Choroid plexus epithelial cell (primary cell): ENCODE data around the gene CHST11.
"Not testable (repeated sequence)": the region's sequence is repeated elsewhere in the genome, so short reads cannot be mapped to it uniquely, and the experiment has no call there.

Experiments
- DNase-seq: peaks from one replicate; pipeline ENCODE4 v3.0.0-alpha.2; 2010; ENCODE audit warnings: low read depth
- H3K4me3 ChIP-seq: 2 replicates; pipeline ENCODE4 v1.5.1; 2011; ENCODE audit warnings: low read depth, mild to moderate bottlenecking, control low read depth, low read length, moderate library complexity
- CTCF ChIP-seq: conservative IDR thresholded peaks from 2 replicates; pipeline ENCODE4 v1.5.1; 2011; ENCODE audit warnings: low read depth, mild to moderate bottlenecking, control low read depth, inconsistent platforms, low read length, moderate library complexity

The CHST11 gene

GRCh38 chr12:104570174-104570907 lies 113.6 kb downstream of the CHST11 start:
- no peak for DNase-seq
- no peak overlapping the region for H3K4me3 ChIP-seq
- no peak for TF ChIP-seq CTCF

- TF ChIP-seq CTCF = no peak
Observed at GRCh38 chr12:104571328-104571727, 114.6 kb downstream of the CHST11 start.

DNA sequence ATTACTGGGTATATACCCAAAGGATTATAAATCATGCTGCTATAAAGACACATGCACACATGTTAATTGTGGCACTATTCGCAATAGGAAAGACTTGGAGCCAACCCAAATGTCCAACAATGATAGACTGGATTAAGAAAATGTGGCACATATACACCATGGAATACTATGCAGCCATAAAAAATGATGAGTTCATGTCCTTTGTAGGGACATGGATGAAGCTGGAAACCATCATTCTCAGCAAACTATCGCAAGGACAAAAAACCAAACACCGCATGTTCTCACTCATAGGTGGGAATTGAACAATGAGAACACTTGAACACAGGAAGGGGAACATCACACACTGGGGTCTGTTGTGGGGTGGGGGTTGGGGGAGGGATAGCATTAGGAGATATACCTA lies 117.6 kb downstream of the CHST11 start:
- H3K4me3 ChIP-seq, DNase-seq: not testable (repeated sequence)

More at GRCh38 chr12:104571328-104571727, 114.6 kb downstream of the CHST11 start:
- no peak for DNase-seq
- H3K4me3 ChIP-seq = no peak overlapping the region

DNA sequence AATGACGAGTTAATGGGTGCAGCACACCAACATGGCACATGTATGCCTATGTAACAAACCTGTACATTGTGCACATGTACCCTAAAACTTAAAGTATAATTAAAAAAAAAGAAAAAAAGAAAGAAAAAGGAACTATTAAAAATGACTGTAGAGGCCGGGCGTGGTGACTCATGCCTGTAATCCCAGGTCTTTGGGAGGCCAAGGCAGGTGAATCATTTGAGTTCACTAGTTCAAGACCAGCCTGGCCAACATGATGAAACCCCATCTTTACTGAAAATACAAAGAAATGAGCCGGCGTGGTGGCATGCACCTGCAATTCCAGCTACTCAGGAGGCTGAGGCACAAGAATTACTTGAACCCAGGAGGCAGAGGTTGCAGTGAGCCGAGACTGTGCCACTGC lies 118.0 kb downstream of the CHST11 start:
- not testable (repeated sequence) for DNase-seq

DNA sequence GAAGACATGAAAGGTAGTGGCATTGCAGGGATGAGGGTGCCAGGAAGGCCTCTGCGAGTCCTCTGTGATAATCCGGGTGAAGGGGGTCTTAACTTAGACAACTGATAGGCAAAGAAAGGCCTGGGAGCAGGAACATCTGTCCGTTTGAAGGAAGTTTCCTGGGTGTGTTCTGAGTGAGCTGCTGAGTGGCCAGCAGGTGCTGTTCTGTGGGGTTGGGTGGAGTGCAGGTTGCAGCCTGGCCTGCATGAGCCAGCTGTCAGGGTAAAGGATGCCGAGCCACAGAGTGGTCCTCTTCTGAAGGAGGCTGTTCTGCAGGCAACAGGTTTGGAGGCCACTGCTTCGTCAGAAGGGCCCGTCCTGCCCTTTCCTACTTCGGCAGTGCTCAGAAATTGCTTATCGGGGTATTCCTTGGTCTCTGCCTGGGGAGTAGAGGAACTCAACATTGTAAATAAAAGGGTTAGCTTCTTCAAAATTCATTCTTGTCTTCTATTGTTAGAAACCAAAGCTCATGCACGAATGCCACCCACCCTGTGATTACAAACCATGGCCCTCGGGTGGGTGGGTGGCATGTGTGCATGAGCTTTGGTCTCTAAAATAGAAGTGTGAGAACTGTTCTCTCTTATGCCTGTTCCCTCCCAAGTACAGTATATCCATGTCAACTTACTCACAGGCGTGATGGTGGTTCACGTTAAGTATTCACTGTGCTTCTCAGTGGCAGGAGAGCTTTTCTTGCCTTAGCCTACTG lies 118.9 kb downstream of the CHST11 start:
- H3K4me3 ChIP-seq = no peak overlapping the region
- DNase-seq = no peak
- no peak for TF ChIP-seq CTCF

More for the DNA sequence above, 118.0 kb downstream of the CHST11 start:
- H3K4me3 ChIP-seq = not testable (repeated sequence)

DNA sequence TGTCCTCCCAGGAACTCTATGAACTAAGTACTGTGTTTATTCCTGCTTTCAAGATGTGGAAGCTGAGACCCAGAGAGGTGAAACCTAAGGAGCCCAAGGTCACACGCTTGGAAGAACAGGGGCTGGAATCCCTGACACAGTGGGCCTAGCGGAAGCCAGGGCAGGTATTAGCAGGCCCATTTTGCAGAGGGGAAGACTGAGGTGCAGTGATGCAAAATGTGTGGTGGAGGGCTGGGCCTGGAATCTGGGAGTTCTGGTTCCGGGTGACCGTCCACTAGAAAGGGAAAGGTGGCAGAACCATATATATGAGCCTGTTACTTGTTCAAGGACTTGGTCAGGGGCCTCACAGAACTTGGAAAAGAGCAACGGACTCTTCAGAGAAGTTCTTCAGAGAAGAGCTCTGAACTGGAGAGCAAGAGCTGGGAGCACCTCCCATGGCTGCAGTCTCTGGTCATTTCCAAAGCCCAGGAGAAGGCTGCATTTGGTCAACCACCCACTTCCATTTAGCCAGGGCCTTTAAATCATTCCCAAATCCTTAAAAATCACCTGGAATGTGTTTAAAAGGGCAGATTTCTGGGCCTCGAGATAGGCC lies 119.5 kb downstream of the CHST11 start:
- no peak for TF ChIP-seq CTCF

GRCh38 chr12:104576980-104577580 lies 120.3 kb downstream of the CHST11 start:
- no peak overlapping the region for H3K4me3 ChIP-seq
- no peak for TF ChIP-seq CTCF
- DNase-seq = no peak

More for the DNA sequence above, 119.5 kb downstream of the CHST11 start:
- no peak for DNase-seq
- H3K4me3 ChIP-seq = no peak overlapping the region
